HG03066 (cell line): ENCODE results near the gene VIP.

Source experiments
- ATAC-seq: cut with Tn5 transposase; IDR thresholded peaks from one replicate; pipeline ENCODE4 v1.9.1; 2021; ENCODE audit warnings: low read depth; ENCODE audit not compliant: unreplicated experiment

Gene VIP

DNA sequence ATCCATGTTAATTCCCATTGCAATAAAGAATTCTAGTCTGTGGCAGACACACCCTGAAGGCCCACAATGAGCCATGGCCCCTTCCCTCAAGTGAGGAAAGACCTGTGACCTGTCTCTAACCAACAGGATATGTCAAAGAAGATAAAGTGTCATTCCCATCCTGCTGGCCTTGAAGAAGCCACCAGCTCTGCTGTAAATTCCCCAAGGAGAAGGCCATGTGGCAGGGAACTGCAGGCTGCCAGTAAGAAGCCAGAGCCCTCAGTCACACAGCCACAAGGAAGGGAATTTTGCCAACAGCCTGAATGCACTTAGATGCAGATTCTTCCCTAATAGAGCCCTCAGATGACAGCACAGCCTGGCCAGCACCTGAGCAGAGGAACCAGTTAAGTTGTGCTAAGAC, 24.8 kb downstream of the VIP start:
- no peak for ATAC-seq

DNA sequence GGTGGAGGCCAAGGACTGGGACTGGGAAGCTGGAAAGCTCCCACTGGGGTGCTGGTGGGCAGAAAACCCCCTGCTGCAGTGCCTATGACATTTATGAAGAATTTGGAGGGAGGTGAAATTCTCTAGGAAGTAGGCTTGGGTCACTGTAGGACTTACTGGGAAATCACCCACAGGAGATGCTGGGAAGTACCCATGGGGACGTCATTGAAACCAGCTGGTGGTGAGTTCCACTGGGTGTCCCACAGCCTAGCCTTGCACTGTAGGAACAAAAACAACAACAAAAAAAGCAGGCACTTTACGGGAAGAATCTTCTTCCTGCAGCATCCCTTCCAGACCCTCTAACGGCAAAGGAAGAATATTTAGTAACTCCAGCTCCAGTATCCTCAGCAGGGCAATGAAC, 26.2 kb downstream of the VIP start:
- ATAC-seq, result no peak

DNA sequence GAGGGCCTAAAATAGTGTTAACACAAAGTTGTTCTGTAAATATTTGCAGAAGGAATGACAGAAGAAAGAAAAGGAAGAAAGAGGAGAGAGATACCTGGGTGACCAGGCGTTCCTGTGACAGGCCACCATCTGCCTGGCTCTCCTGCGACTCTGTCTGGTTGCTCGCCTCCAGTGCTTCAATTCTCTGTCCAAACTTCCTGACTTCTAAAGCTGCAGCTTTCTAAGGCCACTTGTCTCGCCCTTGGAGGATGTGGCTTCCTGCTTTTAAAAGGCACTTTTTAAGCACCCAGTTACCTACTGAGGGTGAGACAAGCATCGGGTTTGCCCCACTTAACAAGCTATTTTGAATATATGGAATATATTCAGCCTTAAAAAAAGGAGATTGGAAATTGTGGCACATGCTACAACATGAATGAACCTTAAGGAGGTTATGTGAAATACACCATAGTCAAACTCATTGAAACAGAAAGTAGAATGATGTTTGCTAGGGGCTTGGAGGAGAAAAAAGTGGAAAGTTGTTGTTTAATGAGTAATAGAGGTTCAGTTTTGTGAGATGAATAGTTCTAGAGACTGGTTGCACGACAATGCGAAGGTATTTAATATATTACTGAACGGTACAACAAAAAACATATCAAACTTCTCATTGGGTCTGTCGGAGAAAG, 32.8 kb downstream of the VIP start:
- ATAC-seq, result peak; percentile 64

DNA sequence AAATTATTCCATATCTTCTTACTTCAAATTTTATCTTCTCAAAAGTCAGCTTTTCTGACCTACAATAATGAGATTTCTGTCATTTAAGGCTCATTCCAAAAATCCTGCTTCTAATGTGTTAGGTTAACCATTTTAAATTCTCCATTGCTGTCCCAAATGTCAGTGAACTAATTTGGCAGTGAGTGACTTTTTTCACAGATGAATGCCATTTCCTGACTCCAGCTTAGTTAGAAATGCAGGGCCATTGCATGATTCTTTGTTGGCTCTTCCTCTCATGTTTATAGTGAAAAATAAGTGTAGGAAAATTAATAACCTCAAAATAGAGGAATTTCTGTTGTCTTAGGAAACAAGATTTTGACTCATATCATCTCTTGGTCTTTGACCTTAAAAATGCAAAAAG, 44.1 kb downstream of the VIP start:
- ATAC-seq, result no peak

DNA sequence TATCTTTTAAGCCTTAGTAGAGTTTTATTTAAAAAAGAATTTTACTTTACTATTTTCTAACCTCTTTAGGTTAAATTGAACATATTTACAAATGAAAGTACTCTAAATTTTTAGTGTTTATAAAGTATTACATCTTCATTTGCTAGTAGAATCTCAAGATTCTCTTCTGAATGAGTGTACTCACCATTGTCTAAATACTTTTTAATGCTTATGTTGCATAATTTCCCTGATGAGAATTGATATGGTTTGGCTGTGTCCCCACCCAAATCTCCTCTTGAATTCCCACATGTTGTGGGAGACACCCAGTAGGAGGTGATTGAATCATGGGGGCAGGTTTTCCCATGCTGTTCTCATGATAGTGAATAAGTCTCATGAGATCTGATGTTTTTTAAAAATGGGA, 53.6 kb downstream of the VIP start:
- no peak for ATAC-seq
